Gastrocnemius medialis (tissue), 4 donors: Measurements from ENCODE around the gene VIPR2.

ENCODE experiments used
- CTCF ChIP-seq, 5 experiments: fragments of 450-650 bp in 3 of 5; fragments of 200-600 bp in 2 of 5; sonication (generic) in 2 of 5; IDR thresholded peaks in 4 of 5; conservative IDR thresholded peaks in 1 of 5; 1 replicate in 4 of 5; 2 replicates in 1 of 5; pipeline ENCODE4 v1.5.1; 2016 to 2019; ENCODE audit warnings: antibody characterized with exemption in 5 of 5, mild to moderate bottlenecking in 3 of 5, moderate library complexity in 3 of 5
- POLR2A ChIP-seq, 2 donors: fragments of 450-650 bp; IDR thresholded peaks; one replicate each; pipeline ENCODE4 v1.6.1; 2017; ENCODE audit warnings: antibody characterized with exemption in 2 of 2, mild to moderate bottlenecking in 2 of 2, moderate library complexity in 2 of 2

GRCh38 chr7:159066816-159067575 lies 77.7 kb downstream of the VIPR2 start:
- TF ChIP-seq CTCF (IDR thresholded peaks at IDR 0.05 in 4 of 5, conservative IDR thresholded peaks at IDR 0.05 in 1 of 5) (no peak), POLR2A (IDR thresholded peaks at IDR 0.05) (no peak)
